ENCODE results near the gene NT5M. TPM values are rescaled to one million over a fixed set of nuclear protein-coding genes. Genes with fewer than 3 reads are reported as not detected.

The NT5M gene
- polyA plus RNA-seq, 3 donors = 4.1 to 5.1 (median 4.3) TPM

GRCh38 chr17:17341452-17341851, 38.3 kb downstream of the NT5M start:
- DNase-seq (ENCODE audit: low read depth in 3 of 3, low spot score in 2 of 3) = no peak

GRCh38 chr17:17342242-17342945, 39.2 kb downstream of the NT5M start:
- DNase-seq (ENCODE audit: low read depth in 3 of 3, low spot score in 2 of 3) = no peak

GRCh38 chr17:17343160-17343735, 40.1 kb downstream of the NT5M start:
- DNase-seq (ENCODE audit: low read depth in 3 of 3, low spot score in 2 of 3) = no peak

GRCh38 chr17:17343896-17344506, 40.8 kb downstream of the NT5M start:
- DNase-seq (ENCODE audit: low read depth in 3 of 3, low spot score in 2 of 3) = no peak

GRCh38 chr17:17344507-17345293, 41.5 kb downstream of the NT5M start:
- DNase-seq (ENCODE audit: low read depth in 3 of 3, low spot score in 2 of 3) = no peak

GRCh38 chr17:17345294-17345597, 42.1 kb downstream of the NT5M start:
- no peak for DNase-seq (ENCODE audit: low read depth in 3 of 3, low spot score in 2 of 3)

- DNase-seq (ENCODE audit: low read depth in 3 of 3, low spot score in 2 of 3) = no peak
Observed at GRCh38 chr17:17345686-17346427, 42.7 kb downstream of the NT5M start.

- DNase-seq (ENCODE audit: low read depth in 3 of 3, low spot score in 2 of 3) = no peak
Observed at GRCh38 chr17:17346428-17347233, 43.5 kb downstream of the NT5M start.

GRCh38 chr17:17347234-17347955, 44.2 kb downstream of the NT5M start:
- no peak for DNase-seq (ENCODE audit: low read depth in 3 of 3, low spot score in 2 of 3)

GRCh38 chr17:17347956-17348871, 45.0 kb downstream of the NT5M start:
- no peak for DNase-seq (ENCODE audit: low read depth in 3 of 3, low spot score in 2 of 3)

- no peak for DNase-seq (ENCODE audit: low read depth in 3 of 3, low spot score in 2 of 3)
Observed at GRCh38 chr17:17348872-17349723, 45.9 kb downstream of the NT5M start.

GRCh38 chr17:17349724-17350106, 46.5 kb downstream of the NT5M start:
- no peak for DNase-seq (ENCODE audit: low read depth in 3 of 3, low spot score in 2 of 3)

GRCh38 chr17:17350491-17351355, 47.5 kb downstream of the NT5M start:
- DNase-seq (ENCODE audit: low read depth in 3 of 3, low spot score in 2 of 3) = no peak

- no peak for DNase-seq (ENCODE audit: low read depth in 3 of 3, low spot score in 2 of 3)
Observed at GRCh38 chr17:17351356-17351891, 48.3 kb downstream of the NT5M start.

GRCh38 chr17:17351901-17352781, 49.0 kb downstream of the NT5M start:
- DNase-seq (ENCODE audit: low read depth in 3 of 3, low spot score in 2 of 3) = no peak

Data from right renal cortex interstitium (tissue), 3 donors.